ENCODE data around the gene PPFIBP1.

PPFIBP1 gene

DNA sequence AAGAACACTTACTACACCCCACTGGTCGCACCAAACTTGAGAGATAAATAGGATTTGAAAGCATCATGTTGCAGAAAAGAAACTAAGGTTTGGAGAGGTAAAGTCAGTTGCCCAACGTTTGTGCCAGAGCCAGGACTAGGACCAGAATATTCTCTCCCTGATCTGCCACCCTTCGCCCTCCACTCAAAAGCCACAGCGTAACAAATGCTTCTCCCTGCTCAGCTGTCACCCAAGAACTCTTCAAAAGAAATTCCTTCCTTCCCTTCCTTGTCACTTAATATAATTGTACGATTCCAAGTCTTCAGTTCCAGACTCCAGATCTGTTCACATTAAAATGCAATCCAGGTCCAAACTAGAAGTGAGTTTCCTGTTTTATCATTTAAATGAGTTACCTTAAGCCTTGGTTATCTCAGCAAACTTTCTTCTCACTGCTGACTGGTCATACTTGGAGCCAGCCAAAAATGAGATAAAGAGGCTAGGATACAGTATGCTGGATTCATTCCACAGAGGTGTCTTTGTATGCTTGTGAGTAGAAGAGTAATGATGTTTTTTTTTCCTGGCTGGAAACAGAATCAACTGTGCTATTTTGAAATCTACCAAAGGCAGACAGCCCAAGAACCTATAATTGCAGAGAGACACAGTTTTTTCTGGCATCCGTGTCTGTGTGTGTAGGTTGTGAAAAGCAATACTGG lies 12.8 kb upstream of the PPFIBP1 start:
- TF ChIP-seq, protein P1, sequence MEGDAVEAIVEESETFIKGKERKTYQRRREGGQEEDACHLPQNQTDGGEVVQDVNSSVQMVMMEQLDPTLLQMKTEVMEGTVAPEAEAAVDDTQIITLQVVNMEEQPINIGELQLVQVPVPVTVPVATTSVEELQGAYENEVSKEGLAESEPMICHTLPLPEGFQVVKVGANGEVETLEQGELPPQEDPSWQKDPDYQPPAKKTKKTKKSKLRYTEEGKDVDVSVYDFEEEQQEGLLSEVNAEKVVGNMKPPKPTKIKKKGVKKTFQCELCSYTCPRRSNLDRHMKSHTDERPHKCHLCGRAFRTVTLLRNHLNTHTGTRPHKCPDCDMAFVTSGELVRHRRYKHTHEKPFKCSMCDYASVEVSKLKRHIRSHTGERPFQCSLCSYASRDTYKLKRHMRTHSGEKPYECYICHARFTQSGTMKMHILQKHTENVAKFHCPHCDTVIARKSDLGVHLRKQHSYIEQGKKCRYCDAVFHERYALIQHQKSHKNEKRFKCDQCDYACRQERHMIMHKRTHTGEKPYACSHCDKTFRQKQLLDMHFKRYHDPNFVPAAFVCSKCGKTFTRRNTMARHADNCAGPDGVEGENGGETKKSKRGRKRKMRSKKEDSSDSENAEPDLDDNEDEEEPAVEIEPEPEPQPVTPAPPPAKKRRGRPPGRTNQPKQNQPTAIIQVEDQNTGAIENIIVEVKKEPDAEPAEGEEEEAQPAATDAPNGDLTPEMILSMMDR (IDR thresholded peaks at IDR 0.05; ENCODE audit: borderline replicate concordance, insufficient read depth, low read depth, low read length) = no peak
- no peak overlapping the region for H3K4me3 ChIP-seq (ENCODE audit: low read depth, low read length)

GRCh38 chr12:27511723-27512045 lies 12.3 kb upstream of the PPFIBP1 start:
- TF ChIP-seq, protein P1 (IDR thresholded peaks at IDR 0.05; ENCODE audit: borderline replicate concordance, insufficient read depth, low read depth, low read length) = no peak
- no peak overlapping the region for H3K4me3 ChIP-seq (ENCODE audit: low read depth, low read length)

DNA sequence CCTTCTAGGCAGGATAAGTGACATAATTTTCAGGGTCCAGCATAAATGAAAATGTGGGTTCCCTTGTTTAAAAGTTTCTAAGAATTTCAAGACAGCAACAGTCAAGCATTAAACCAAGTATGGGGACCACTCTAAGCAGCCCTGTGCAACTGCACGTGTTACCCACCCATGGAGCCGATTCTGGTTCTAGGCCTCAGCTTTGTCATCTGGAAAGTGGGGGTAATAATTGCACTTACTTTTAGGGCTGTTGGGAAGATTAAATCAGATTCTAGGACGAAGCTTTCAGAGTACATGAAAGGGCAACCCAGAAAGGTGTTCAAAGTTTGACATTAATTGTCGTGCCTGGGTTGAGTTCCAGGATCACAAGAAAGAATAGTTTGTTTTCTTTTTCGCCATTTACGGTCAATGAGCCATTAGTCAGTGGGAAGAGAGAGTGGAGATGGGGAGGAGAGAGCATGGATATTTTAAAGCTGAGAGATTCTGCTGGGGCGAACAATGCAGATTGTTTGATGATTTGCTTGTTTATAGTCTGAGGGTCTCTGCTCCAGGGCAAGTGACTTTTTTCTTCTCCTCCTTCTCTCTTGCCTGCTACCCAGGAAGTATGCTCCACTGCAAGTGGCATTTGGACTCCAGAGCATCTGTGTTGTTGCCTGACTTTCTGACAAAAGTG lies 10.7 kb upstream of the PPFIBP1 start:
- TF ChIP-seq, protein P1 (IDR thresholded peaks at IDR 0.05; ENCODE audit: borderline replicate concordance, insufficient read depth, low read depth, low read length) = no peak
- no peak overlapping the region for H3K4me3 ChIP-seq (ENCODE audit: low read depth, low read length)

DNA sequence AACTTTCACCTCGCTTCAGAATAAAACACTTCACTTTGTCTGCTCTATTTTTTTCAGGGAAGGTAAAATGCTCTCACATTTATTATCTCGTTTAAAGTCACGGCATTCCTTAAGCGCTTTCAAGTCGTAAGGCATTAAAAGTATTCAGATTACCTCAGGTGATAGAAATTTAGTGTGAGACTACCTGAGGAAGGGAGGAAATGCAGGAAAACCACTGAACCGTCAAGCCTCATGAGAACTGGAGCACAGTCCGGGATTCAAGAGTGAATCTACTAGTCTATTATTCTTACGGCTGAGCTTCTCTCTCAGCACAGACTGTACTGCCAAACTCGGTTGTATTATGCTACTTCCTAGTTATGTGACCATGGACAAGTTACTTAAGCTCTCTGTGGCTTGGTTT lies 8.3 kb upstream of the PPFIBP1 start:
- TF ChIP-seq, protein P1 (IDR thresholded peaks at IDR 0.05; ENCODE audit: borderline replicate concordance, insufficient read depth, low read depth, low read length) = no peak
- H3K4me3 ChIP-seq (ENCODE audit: low read depth, low read length) = no peak overlapping the region

DNA sequence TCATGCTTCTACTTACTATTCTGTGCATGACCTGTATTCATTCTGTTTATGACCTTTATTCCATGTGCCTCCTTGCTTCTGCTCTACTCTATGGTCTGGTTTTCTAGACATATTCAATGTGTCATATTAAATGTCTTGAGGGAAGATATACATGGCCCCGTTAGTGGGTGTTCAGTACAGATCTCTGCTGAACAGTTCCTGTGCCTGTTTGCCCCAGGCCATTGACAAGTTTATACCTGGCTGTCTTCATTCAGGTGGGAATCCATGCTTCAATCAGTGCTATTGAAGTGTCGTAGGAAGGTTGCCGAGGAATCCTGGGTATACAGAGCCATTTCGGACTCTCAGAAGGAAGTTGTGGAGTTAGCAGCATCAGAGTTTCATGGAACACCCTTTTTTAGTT lies 7.4 kb upstream of the PPFIBP1 start:
- no peak overlapping the region for H3K4me3 ChIP-seq (ENCODE audit: low read depth, low read length)
- TF ChIP-seq, protein P1 (IDR thresholded peaks at IDR 0.05; ENCODE audit: borderline replicate concordance, insufficient read depth, low read depth, low read length) = no peak

- TF ChIP-seq, protein P1 (IDR thresholded peaks at IDR 0.05; ENCODE audit: borderline replicate concordance, insufficient read depth, low read depth, low read length) = no peak
- H3K4me3 ChIP-seq (ENCODE audit: low read depth, low read length) = no peak overlapping the region
These were observed 6.5 kb upstream of the PPFIBP1 start for GRCh38 chr12:27517546-27517945.

Data from GM12875 (cell line).